ENCODE measurements around the gene LSR.

LSR gene

DNA sequence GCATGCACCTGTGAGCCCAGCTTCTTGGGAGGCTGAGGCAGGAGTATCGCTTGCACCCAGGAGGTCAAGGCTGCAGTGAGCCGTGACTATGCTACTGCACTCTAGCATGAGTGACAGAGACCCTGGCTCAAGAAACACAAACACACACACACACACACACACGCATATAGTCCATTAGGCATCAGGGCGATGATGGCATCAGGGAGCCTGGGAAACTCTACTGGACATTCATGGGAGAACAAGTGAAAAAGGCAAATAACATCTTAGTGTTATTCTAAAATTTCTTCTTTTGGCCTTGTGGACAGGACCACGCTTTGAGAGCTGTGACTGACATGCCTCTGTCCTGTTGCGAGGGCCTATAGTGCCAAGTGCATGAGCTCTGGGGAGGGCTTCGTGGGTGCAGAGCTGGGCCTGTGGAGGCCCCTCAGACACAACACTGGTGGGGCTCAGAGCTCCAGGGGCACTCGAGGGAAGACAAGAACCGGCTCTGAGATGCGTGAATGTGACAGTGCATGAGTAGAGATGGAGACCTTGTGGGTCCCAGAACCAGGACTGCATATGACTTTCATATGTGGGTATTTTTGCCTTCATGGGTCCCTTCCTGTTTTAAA, 12.0 kb downstream of the LSR start:
- TF ChIP-seq, protein P1, sequence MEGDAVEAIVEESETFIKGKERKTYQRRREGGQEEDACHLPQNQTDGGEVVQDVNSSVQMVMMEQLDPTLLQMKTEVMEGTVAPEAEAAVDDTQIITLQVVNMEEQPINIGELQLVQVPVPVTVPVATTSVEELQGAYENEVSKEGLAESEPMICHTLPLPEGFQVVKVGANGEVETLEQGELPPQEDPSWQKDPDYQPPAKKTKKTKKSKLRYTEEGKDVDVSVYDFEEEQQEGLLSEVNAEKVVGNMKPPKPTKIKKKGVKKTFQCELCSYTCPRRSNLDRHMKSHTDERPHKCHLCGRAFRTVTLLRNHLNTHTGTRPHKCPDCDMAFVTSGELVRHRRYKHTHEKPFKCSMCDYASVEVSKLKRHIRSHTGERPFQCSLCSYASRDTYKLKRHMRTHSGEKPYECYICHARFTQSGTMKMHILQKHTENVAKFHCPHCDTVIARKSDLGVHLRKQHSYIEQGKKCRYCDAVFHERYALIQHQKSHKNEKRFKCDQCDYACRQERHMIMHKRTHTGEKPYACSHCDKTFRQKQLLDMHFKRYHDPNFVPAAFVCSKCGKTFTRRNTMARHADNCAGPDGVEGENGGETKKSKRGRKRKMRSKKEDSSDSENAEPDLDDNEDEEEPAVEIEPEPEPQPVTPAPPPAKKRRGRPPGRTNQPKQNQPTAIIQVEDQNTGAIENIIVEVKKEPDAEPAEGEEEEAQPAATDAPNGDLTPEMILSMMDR (IDR thresholded peaks at IDR 0.05; ENCODE audit: control insufficient read depth, extremely low read depth, insufficient read depth): no peak
- H3K4me3 ChIP-seq (ENCODE audit: low read depth, low read length): no peak overlapping the region
- DNase-seq (ENCODE audit: low read depth): no peak

DNA sequence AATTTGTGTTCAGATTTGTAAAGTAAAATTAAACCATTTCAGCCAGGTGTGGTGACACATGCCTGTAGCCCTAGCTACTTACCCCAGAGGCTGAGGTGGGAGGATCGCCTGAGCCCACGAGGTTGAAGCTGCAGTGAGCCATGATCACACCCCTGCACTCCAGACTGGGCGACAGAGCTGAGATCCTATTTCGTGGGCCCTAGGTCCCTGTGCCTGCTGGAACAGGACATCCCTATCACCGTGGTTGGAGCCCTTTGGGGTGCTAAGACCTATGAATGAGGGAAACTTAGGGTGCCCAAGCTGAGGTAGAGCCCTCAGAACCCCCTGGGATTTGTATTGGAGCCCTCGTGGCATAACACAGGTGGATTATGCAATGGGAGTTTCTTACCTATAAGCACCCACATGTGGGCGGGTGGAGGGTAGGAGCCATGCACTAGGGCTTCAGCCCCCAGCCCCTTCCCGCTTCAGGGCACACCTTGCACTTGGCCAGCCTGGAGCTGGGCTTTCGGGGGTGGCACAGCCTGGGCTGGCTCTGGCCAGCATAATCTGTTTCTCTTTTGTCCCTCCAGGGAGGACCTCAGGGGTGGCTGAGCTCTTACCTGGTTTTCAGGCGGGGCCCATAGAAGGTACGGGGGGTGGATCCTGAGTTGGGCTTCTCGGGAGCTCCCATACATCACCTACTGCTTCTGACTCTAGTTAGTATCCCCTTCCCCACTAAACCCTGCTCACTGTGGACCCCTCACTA, 12.7 kb downstream of the LSR start:
- no peak for DNase-seq (ENCODE audit: low read depth)
- H3K4me3 ChIP-seq (ENCODE audit: low read depth, low read length): no peak overlapping the region
- TF ChIP-seq, protein P1 (IDR thresholded peaks at IDR 0.05; ENCODE audit: control insufficient read depth, extremely low read depth, insufficient read depth): no peak

DNA sequence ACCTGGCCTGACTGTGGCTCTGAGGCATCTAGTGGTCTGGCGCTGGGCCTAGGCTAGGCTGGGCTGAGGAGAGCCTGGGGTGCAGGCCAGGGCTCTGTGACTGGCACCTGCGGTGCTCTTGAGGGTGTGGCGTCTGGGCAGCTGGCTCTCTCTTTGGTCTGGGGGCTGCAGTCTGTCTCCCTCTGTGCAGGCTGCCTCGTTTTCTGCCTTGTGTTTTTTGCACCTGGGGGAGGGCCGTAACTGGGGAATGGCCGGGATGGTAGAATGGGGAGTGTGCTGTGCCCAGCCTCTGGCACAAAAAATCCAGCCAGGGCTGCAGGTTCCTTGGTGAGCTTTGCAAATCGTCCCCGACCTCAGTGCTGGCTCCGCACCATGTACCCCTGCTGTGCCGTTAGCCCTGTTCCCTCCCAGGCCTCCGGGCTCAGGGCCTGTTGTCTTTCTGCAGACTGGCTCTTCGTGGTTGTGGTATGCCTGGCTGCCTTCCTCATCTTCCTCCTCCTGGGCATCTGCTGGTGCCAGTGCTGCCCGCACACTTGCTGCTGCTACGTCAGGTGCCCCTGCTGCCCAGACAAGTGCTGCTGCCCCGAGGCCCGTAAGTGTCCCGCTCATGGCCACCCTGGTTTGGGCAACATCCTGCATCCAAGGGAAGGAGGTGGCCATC, 13.4 kb downstream of the LSR start:
- no peak overlapping the region for H3K4me3 ChIP-seq (ENCODE audit: low read depth, low read length)
- no peak for DNase-seq (ENCODE audit: low read depth)
- TF ChIP-seq, protein P1 (IDR thresholded peaks at IDR 0.05; ENCODE audit: control insufficient read depth, extremely low read depth, insufficient read depth): no peak

DNA sequence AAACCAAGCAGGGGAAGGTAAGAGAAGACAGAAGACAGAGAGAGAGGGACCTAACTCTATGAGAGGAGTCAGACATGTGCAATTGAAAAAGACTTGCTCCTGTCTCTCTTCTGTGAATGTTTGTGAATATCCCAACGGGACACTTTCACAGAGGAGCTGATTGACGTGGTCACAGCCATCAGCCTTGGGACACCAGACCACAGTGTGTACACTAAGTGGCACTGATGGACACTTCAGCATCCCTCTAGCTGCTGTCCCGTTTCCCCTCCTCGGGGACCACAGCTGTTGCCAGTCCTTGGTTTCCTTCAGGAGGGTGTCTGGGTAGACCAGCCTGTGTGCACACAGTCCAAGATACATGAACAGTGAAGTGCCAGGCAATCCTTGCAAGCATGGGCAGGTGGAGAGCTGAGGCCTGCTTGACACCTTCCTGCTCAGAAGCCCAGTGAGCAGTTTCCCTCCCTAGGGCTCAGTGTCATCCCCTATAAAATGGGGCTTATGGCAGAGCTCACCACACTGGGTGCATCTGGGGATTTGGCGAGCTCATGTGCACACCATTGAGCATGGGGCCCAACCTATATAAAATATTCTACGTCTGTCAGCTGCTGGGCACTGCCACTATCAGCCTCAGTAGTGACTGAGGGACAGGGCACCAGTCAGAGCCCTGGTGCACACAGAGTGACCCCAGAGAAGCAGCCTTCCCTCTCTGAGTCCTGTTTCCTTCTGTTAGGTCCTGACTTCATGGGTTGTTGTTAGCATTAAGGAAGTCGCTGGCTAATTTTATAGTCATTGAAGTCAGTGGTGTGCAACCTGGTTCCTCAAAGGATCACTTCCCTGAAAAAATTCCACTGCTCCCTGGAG, 15.7 kb downstream of the LSR start:
- no peak for DNase-seq (ENCODE audit: low read depth)
- TF ChIP-seq, protein P1 (IDR thresholded peaks at IDR 0.05; ENCODE audit: control insufficient read depth, extremely low read depth, insufficient read depth): no peak

DNA sequence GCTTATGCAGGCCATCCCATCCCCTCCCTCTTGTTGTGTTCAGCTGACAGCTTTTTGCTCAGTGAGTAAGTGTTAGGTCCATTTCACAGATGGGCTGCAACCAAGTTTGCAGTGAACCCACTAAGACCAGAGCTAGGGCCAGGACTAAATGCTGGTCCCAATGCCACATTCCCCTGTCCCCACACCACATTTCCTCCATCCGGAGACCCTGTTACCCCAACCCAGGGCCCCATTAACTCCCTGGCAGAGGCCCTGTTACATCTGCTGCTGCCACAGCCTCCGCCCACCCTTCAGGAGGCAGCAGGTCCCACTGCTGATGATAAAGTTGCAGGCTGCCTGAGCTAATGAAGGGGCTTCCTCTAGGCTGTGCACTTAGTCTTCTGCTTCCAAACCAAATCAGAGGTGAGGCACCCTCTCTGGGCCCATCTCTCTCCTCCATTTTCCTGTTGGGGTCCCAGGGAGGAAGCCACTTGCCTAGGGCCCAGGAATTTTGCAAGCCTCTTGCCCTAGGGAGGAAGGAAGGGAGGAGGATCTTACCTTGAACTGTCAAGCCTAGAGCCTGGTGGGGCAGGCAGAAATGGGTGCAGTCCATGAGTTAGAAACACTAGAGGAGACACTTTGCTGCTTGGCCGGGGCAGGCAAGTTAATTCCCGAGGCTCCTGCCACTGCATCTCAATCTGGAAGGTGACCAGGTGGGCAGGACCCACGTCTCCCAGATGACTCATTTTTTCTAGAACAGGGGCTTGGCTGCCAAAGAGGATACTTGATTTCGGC, 16.5 kb downstream of the LSR start:
- H3K4me3 ChIP-seq (ENCODE audit: low read depth, low read length): no peak overlapping the region
- no peak for DNase-seq (ENCODE audit: low read depth)
- TF ChIP-seq, protein P1 (IDR thresholded peaks at IDR 0.05; ENCODE audit: control insufficient read depth, extremely low read depth, insufficient read depth): no peak

More for the DNA sequence above, 15.7 kb downstream of the LSR start:
- no peak overlapping the region for H3K4me3 ChIP-seq (ENCODE audit: low read depth, low read length)
